Bronchial epithelial cell (primary cell): ENCODE measurements around the gene STARD13. TPM values are rescaled to one million over a fixed set of nuclear protein-coding genes. Genes with fewer than 3 reads are reported as not detected.

ENCODE experiments used
- DNase-seq: peaks from one replicate; pipeline ENCODE4 v3.0.0-alpha.2; 2010; ENCODE audit warnings: low read depth
- FAIRE-seq: peaks from 2 replicates; lab custom pipeline; 2011; peaks lifted over from hg19 to GRCh38; lab: Jason Lieb, UNC
- H3K27me3 ChIP-seq: 2 replicates; pipeline ENCODE4 v1.5.1; 2011; ENCODE audit warnings: low read length; ENCODE audit not compliant: control insufficient read depth, insufficient read depth
- H3K36me3 ChIP-seq: 2 replicates; pipeline ENCODE4 v1.5.1; 2011; ENCODE audit warnings: low read length; ENCODE audit not compliant: control insufficient read depth, insufficient read depth
- H3K4me3 ChIP-seq: 2 replicates; pipeline ENCODE4 v1.5.1; 2011; ENCODE audit warnings: mild to moderate bottlenecking, low read depth, low read length, control low read depth
- CTCF ChIP-seq: IDR thresholded peaks from 2 replicates; pipeline ENCODE4 v1.5.1; 2011; ENCODE audit warnings: mild to moderate bottlenecking, moderate library complexity, low read length, control low read depth, inconsistent platforms; ENCODE audit not compliant: insufficient read depth, severe bottlenecking
- total RNA-seq: library from RNA; depleted of rRNA; stranded (reverse); fragments of >200 nt; gene quantifications from 2 replicates; pipeline ENCODE4 v1.2.1, GENCODE V29; 2014

Gene STARD13
- total RNA-seq, 1 donor from 2014 or later, result 2.1 TPM

- no peak for TF ChIP-seq CTCF
- Histone ChIP-seq H3K36me3 (no peaks in the 10 kb centered on the region), H3K27me3 (no peaks in the 10 kb centered on the region), H3K4me3 (no peak overlapping the region)
- FAIRE-seq, result no peak
- no peak for DNase-seq
Observed at GRCh38 chr13:33087790-33088189, 197.8 kb downstream of the STARD13 start.

- DNase-seq (no peak), FAIRE-seq (no peak)
- Histone ChIP-seq H3K27me3 (no peaks in the 10 kb centered on the region), H3K36me3 (no peaks in the 10 kb centered on the region), H3K4me3 (no peak overlapping the region)
- TF ChIP-seq CTCF, result no peak
Observed at GRCh38 chr13:33087091-33087490, 198.5 kb downstream of the STARD13 start.

GRCh38 chr13:33083054-33083453 lies 202.5 kb downstream of the STARD13 start:
- TF ChIP-seq CTCF, result no peak
- DNase-seq (no peak), FAIRE-seq (no peak)

GRCh38 chr13:33081666-33082065 lies 203.9 kb downstream of the STARD13 start:
- H3K4me3 ChIP-seq, result no peak overlapping the region
- FAIRE-seq (no peak), DNase-seq (no peak)
- TF ChIP-seq CTCF, result no peak
- no peaks in the 10 kb centered on the region for H3K36me3 ChIP-seq
- no peaks in the 10 kb centered on the region for H3K27me3 ChIP-seq

More at GRCh38 chr13:33083054-33083453, 202.5 kb downstream of the STARD13 start:
- no peaks in the 10 kb centered on the region for H3K36me3 ChIP-seq
- no peak overlapping the region for H3K4me3 ChIP-seq
- no peaks in the 10 kb centered on the region for H3K27me3 ChIP-seq

GRCh38 chr13:33080972-33081590 lies 204.5 kb downstream of the STARD13 start:
- FAIRE-seq, result no peak
- H3K4me3 ChIP-seq, result no peak overlapping the region
- TF ChIP-seq CTCF, result no peak
- no peaks in the 10 kb centered on the region for H3K27me3 ChIP-seq
- DNase-seq, result peak; percentile 61
- H3K36me3 ChIP-seq, result no peaks in the 10 kb centered on the region

GRCh38 chr13:33079960-33080359 lies 205.6 kb downstream of the STARD13 start:
- FAIRE-seq (no peak), DNase-seq (no peak)
- Histone ChIP-seq H3K4me3 (no peak overlapping the region), H3K36me3 (no peaks in the 10 kb centered on the region), H3K27me3 (no peaks in the 10 kb centered on the region)
- no peak for TF ChIP-seq CTCF
